ENCODE results near the gene PINLYP. TPM values are rescaled to one million over a fixed set of nuclear protein-coding genes. Genes with fewer than 3 reads are reported as not detected.

Gene PINLYP
- total RNA-seq, 2 experiments from 2014 or later = 9.7 to 12.3 TPM

DNA sequence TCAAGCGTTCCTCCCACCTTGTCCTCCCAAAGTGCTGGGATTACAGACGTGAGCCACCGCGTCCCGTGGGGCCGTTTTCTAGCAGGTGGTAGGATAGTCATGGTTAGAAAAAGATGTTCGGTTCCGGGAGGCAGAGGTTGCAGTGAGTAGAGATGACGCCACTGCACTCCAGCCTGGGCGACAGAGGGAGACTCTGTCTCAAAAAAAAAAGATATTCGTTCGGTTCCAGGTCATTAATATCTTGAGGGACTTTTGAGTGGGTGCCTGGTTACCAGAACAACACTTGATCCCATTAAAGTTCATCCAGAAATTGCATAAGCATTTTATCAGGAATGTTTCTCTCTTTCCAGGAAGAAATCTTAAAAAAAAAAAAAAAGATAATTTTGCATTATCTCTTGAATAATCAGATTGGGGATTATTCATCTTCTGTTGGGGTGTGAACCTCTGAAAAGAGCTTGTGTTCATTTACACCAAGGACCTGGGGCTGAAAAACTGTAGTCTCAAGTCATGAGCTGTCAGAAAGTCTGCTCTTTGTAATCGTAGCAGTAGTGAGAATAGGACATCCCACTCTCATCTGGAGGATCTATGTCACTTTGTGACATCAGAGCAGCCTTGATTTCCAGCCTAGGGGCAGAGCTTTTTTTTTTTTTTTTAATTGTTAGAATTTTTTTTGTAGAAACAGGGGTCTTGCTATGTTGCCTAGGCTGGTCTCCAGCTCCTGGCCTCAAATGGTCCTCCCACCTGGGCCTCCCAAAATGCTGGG, 47.6 kb upstream of the PINLYP start:
- Mint-ChIP-seq H3K9me3 (no peaks in the 10 kb centered on the region), H3K27ac (peak overlapping the region; percentile 61), H3K4me1 (ENCODE audit: low read depth) (peaks cover 30% of the 10 kb centered on the region), H3K4me3 (peak overlapping the region; percentile 43), H3K27me3 (no peaks in the 10 kb centered on the region), H3K36me3 (ENCODE audit: low read depth) (peaks cover 1% of the 10 kb centered on the region)
- intact Hi-C loops (cut with micrococcal nuclease) = no loop called here
- CTCF ChIA-PET = interaction anchor here (1.2 to 3.2 kb wide), 5 partner anchors 8 to 81 kb away, joined by 4 to 18 read pairs (median 8); no protein-coding TSS in a partner anchor
- POLR2A ChIA-PET = interaction anchor here (0.6 to 2.0 kb wide), 4 partner anchors 48 to 88 kb away, joined by 3 to 6 read pairs (median 4); partner anchors contain the start of genes IRGQ and PINLYP
- TF ChIP-seq CTCF (IDR thresholded peaks at IDR 0.05) = no peak
- peak; percentile 8 for ATAC-seq
- peak; percentile 29 for DNase-seq

- intact Hi-C loops (cut with micrococcal nuclease) = loop anchor here (10.0 kb wide), 1 partner anchor 62 kb away; the partner anchor contains the start of genes IRGQ and ZNF576
- Mint-ChIP-seq H3K27me3 (no peaks in the 10 kb centered on the region), H3K9me3 (no peaks in the 10 kb centered on the region), H3K4me1 (ENCODE audit: low read depth) (peaks cover 20% of the 10 kb centered on the region), H3K27ac (peak overlapping the region; percentile 85), H3K4me3 (peak overlapping the region; percentile 82), H3K36me3 (ENCODE audit: low read depth) (peaks cover 6% of the 10 kb centered on the region)
- ChIA-PET CTCF (interaction anchor here (1.0 to 8.1 kb wide), 7 partner anchors 13 to 100 kb away, joined by 3 to 75 read pairs (median 9); partner anchors contain the start of genes IRGQ and ZNF576), POLR2A (interaction anchor here (0.7 to 1.2 kb wide), 11 partner anchors 23 to 247 kb away, joined by 3 to 6 read pairs (median 3); partner anchors contain the start of genes IRGQ, XRCC1 and ZNF576)
- ATAC-seq (peak; percentile 12), DNase-seq (no peak)
- TF ChIP-seq CTCF (IDR thresholded peaks at IDR 0.05) = no peak
Measured at GRCh38 chr19:43532571-43532961, 43.0 kb upstream of the PINLYP start.

DNA sequence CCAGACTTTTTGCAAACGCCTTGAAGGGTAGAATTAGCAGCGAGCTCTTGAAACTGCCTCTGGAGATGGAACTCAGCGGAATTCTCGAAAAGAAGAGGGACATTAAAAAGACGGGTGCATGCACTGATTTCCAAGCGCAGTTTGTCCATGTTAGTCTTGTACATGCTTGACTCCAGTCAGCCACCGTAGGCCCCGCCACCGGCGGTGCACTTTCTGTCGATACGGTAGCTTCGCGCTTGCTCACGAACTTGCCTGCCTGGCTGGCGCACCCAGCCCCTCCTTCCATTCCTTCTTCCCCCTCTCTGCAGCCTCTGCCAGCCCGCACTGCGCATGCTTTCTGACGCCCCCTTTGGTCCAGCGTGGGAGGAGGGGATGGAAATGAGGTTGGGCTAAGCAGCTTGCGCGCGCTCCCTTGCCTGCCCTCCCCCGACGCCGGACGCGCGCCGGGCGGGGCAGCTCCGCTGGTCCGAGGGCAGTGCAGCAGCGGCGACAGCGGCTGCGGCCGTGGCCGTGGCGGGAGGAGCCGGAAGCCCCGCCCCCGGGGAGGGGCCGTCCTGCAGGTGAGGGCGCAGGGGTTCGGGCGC, 42.5 kb upstream of the PINLYP start, which contains the start of gene ZNF575:
ZNF575 (plus strand) TSS at position 227 of the 584 bp plus-strand sequence. CDS start 1,235 bp downstream, outside the sequence.
- intact Hi-C loops (cut with micrococcal nuclease) = loop anchor here (10.0 kb wide), 1 partner anchor 62 kb away; the partner anchor contains the start of genes IRGQ and ZNF576

More for the DNA sequence above, 42.5 kb upstream of the PINLYP start, which contains the start of gene ZNF575:
- Mint-ChIP-seq H3K27me3 (no peaks in the 10 kb centered on the region), H3K4me1 (ENCODE audit: low read depth) (peaks cover 16% of the 10 kb centered on the region), H3K4me3 (peak within 1 kb of the TSS; percentile 82), H3K27ac (peak within 1 kb of the TSS; percentile 94), H3K9me3 (no peaks in the 10 kb centered on the region), H3K36me3 (ENCODE audit: low read depth) (peaks cover 8% of the 10 kb centered on the region)
- ChIA-PET CTCF (interaction anchor here (1.0 to 8.1 kb wide), 7 partner anchors 13 to 101 kb away, joined by 3 to 75 read pairs (median 9); partner anchors contain the start of genes IRGQ and ZNF576), POLR2A (interaction anchor here (0.7 to 1.2 kb wide), 12 partner anchors 22 to 247 kb away, joined by 3 to 6 read pairs (median 3); partner anchors contain the start of genes IRGQ, XRCC1 and ZNF576)
- ATAC-seq (peak; percentile 56), DNase-seq (peak; percentile 95)
- no peak for TF ChIP-seq CTCF (IDR thresholded peaks at IDR 0.05)

Data from activated CD8-positive, alpha-beta T cell treated with anti-CD3 and anti-CD28 coated beads for 36 hours (primary cell).